Aorta (tissue), 5 donors: ENCODE measurements around the gene KCNH3. TPM values are rescaled to one million over a fixed set of nuclear protein-coding genes. Genes with fewer than 3 reads are reported as not detected.
"Not testable (repeated sequence)": the region's sequence is repeated elsewhere in the genome, so short reads cannot be mapped to it uniquely, and the experiment has no call there.

Source experiments
- ATAC-seq: fragments of 200-7000 bp; cut with Tn5 transposase; one replicate; pipeline ENCODE4 v1.9.1; 2022; ENCODE audit warnings: moderate library complexity; ENCODE audit not compliant: low FRiP score
- DNase-seq, 2 donors: peaks; one replicate each; pipeline ENCODE4 v3.0.0-alpha.2; 2020
- H3K27ac ChIP-seq, 2 donors: one replicate each; pipeline ENCODE4 v1.5.1; 2013; ENCODE audit warnings: low read length in 2 of 2, mild to moderate bottlenecking in 2 of 2, moderate library complexity in 2 of 2, control low read depth in 1 of 2, inconsistent platforms in 1 of 2, low read depth in 1 of 2
- H3K27me3 ChIP-seq, 2 donors: one replicate each; pipeline ENCODE4 v1.6.1; 2013; ENCODE audit warnings: control low read depth in 1 of 2, low read length in 1 of 2, mild to moderate bottlenecking in 1 of 2, moderate library complexity in 1 of 2; ENCODE audit not compliant: insufficient read depth in 2 of 2, control insufficient read depth in 1 of 2
- H3K36me3 ChIP-seq, 2 donors: one replicate each; pipeline ENCODE4 v1.6.1; 2013; ENCODE audit warnings: control low read depth in 1 of 2, low read length in 1 of 2, mild to moderate bottlenecking in 1 of 2; ENCODE audit not compliant: insufficient read depth in 2 of 2, control insufficient read depth in 1 of 2
- H3K4me1 ChIP-seq, 2 donors: one replicate each; pipeline ENCODE4 v1.6.1; 2013; ENCODE audit warnings: low read length in 2 of 2, control low read depth in 1 of 2, mild to moderate bottlenecking in 1 of 2, moderate library complexity in 1 of 2; ENCODE audit not compliant: insufficient read depth in 2 of 2, control insufficient read depth in 1 of 2
- H3K4me3 ChIP-seq, 2 donors: one replicate each; pipeline ENCODE4 v1.5.1; 2013; ENCODE audit warnings: low read length in 2 of 2, control low read depth in 1 of 2, mild to moderate bottlenecking in 1 of 2
- H3K9me3 ChIP-seq: one replicate; pipeline ENCODE4 v1.6.1; 2013; ENCODE audit warnings: mild to moderate bottlenecking, low read length; ENCODE audit not compliant: control insufficient read depth
- WGBS, 2 donors: extraction: QIAGEN DNeasy Blood & Tissue Kit; methylation state at CpG; one replicate each; pipeline ENCODE4 v1.1.7; 2013; 5-methylcytosine and 5-hydroxymethylcytosine counted together
- intact Hi-C, 2 donors: fragments of 100-400 bp; cut with DNase I; formaldehyde crosslinking; loops; one replicate each; pipeline versions ENCODE4 v1.14.2 to v1.15.0; 2022
- polyA plus RNA-seq, 2 donors: library from polyadenylated mRNA; stranded (reverse); fragments of 200-250 nt; gene quantifications; one replicate each; pipeline ENCODE4 v1.2.3, GENCODE V29; 2013
- total RNA-seq, 2 donors: library from RNA; stranded (reverse); fragmentation: NEBNext Ultra II Directional; extraction: Animal tissue kit (Norgen Biotek cat#: 25700); gene quantifications; one replicate each; pipeline ENCODE4 v1.2.1, GENCODE V29; 2021
- donor health status: healthy with polysubstance abuse.
- donor health status: Bipolar disorder and iron deficiency.
- donor health status: DM: no; HTN: no; CAD: no.
- donor health status: DM: no; HTN: no; CAD: no.
- donor health status: DM: yes; HTN: yes; CAD: no.

The KCNH3 gene
- total and polyA plus RNA-seq, 4 donors: 0.10 to 1.7 (median 0.90) TPM

DNA sequence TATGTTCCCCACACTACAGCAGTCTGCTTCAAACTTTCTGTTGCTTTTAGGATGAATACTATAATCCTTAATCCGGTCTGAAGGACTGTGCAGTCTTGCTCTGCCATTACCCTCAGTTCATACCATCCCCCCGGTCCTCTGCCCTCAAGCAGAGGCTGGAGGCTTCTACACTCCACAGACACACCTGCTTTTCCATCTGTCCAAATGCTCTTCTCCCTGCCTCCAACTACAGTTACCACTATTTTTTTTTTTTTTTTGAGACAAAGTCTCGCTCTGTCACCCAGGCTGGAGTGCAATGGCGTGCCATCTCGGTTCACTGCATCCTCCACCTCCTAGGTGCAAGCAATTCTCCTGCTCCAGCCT, 19.3 kb upstream of the KCNH3 start:
- DNase-seq (no peak), ATAC-seq (no peak)
- H3K4me3 ChIP-seq: no peak overlapping the region
- WGBS, 2 donors: 96 to 98% methylated on average over 5 of the region's 5 CpGs
- no peak overlapping the region for H3K27ac ChIP-seq
- H3K27me3 ChIP-seq: no peaks in the 10 kb centered on the region
- H3K9me3 ChIP-seq: no peaks in the 10 kb centered on the region
- intact Hi-C loops: no loop called here
- no peaks in the 10 kb centered on the region for H3K4me1 ChIP-seq
- peaks cover 0 to 2% of the 10 kb centered on the region in 2 donors for H3K36me3 ChIP-seq

DNA sequence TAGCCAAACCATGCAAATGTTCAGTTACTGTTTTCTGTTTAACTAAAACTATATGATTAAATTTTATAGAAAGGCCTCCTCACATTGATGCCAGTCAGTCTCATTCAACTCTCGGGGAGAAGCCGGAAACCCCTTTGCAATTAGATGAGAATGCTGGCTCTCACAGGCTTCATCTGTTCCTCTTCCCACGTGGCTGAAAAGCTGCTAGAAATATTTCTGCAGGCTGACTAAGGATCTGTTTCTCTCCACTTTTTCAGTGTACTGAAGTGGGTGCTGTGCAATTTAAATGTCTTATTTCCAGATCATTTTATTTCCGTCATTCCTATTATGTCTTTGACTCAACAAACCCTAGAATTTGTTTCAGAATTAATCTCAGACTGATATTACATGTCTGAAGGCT, 17.4 kb upstream of the KCNH3 start:
- Histone ChIP-seq H3K27ac (no peak overlapping the region), H3K4me3 (no peak overlapping the region), H3K9me3 (no peaks in the 10 kb centered on the region), H3K4me1 (no peaks in the 10 kb centered on the region), H3K27me3 (no peaks in the 10 kb centered on the region), H3K36me3 (peaks cover 0 to 10% of the 10 kb centered on the region in 2 donors)
- DNase-seq (no peak), ATAC-seq (no peak)
- intact Hi-C loops: no loop called here
- 87 to 88% methylated on average over 4 of the region's 4 CpGs for WGBS, 2 donors

DNA sequence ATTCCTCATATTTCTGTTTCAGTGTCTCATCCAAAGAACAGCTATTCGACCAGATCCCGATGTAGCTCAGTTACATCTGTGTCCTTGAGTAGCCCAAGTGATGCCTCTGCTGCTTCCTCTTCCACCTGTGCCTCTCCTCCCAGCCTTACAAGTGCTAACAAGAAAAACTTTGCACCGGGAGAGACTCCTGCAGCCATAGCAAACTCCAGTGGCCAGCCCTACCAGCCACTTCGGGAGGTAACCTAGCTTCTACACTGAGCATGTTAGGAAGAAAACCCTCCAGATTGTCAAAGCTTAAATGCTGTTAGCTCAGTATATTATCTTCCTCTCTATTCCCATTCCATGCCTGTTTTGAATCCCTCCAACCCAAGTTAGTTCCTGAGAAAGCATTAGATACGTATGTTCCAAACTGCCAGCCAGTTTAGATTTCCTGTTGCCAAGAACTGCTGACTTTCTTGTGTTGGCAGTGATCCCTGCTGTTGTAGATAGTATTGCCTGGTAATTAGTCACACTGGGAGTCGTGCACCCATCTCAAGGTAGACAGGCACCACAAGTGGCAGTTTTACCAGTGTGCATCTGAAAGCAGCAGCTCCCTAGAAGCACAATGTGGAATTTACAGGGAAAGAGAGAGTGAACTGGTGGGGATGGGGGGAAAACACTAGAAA, 14.0 kb upstream of the KCNH3 start:
- ATAC-seq (no peak), DNase-seq (no peak)
- intact Hi-C loops: no loop called here

DNA sequence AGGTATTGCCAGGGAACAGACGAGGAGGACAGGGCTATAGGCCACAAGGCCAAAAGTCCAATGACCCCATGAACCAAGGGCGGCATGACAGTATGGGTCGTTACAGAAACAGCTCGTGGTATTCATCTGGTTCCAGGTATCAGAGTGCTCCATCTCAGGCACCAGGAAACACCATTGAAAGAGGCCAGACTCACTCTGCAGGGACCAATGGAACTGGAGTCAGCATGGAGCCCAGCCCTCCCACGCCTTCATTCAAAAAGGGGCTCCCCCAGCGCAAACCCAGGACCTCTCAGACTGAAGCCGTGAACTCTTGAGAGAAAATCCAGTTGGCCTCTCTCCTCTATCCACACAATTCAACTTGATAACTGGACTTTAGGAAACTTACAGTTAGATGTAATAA, 12.9 kb upstream of the KCNH3 start:
- H3K27me3 ChIP-seq: no peaks in the 10 kb centered on the region
- no peaks in the 10 kb centered on the region for H3K9me3 ChIP-seq
- peaks cover 0 to 13% of the 10 kb centered on the region in 2 donors for H3K36me3 ChIP-seq
- intact Hi-C loops: no loop called here
- ATAC-seq: no peak
- no peak for DNase-seq
- no peak overlapping the region for H3K27ac ChIP-seq
- WGBS, 2 donors: 93 to 96% methylated on average over 7 of the region's 7 CpGs
- no peak overlapping the region for H3K4me3 ChIP-seq
- H3K4me1 ChIP-seq: no peaks in the 10 kb centered on the region

More for the DNA sequence above, 14.0 kb upstream of the KCNH3 start:
- peaks cover 0 to 13% of the 10 kb centered on the region in 2 donors for H3K36me3 ChIP-seq
- H3K27me3 ChIP-seq: no peaks in the 10 kb centered on the region
- H3K9me3 ChIP-seq: no peaks in the 10 kb centered on the region
- WGBS, 2 donors: 37 to 44% methylated on average over 6 of the region's 6 CpGs
- no peak overlapping the region for H3K4me3 ChIP-seq
- no peak overlapping the region for H3K27ac ChIP-seq
- H3K4me1 ChIP-seq: no peaks in the 10 kb centered on the region

DNA sequence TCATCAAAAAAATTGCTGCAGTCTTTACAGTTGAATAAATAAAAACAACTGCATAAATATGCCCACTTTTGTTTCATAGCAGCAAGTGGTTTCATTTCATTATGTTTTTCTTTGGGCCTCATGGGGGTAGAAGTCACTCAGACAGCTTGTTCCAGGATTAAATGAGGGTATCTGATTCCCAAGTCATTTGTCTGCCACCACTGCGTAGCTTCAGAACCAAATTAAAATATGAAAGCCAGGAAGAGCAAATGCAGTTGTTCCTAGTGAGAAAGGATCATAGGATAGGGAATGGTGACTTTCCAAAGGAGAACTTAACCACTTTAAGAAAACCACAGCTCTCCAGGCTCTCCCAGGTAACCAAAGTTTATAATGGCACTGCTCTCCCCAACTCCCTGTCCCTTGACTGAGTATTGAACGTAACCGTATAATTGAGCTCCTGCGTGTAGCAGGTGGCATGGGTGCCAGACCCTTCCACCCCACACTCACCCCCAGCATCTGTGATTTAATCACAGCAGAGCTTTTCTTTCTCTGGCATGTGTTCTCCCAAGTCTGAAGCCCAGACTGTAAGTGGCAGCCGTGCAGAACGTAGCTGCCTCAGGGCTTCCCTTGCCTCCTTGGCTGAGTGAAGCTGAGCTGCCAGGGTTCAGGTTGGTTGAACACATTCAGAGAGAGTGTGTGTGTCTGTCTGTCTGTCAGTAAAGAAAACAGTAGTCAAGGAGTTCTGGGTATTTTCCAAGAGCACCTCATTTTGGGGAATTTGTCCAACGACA, 11.3 kb upstream of the KCNH3 start:
- Histone ChIP-seq H3K27me3 (no peaks in the 10 kb centered on the region), H3K36me3 (peaks cover 0 to 13% of the 10 kb centered on the region in 2 donors), H3K9me3 (no peaks in the 10 kb centered on the region), H3K27ac (no peak overlapping the region), H3K4me1 (no peaks in the 10 kb centered on the region), H3K4me3 (no peak overlapping the region)
- ATAC-seq (no peak), DNase-seq (no peak)
- intact Hi-C loops: no loop called here
- WGBS, 2 donors: 92 to 93% methylated on average over 7 of the region's 7 CpGs

DNA sequence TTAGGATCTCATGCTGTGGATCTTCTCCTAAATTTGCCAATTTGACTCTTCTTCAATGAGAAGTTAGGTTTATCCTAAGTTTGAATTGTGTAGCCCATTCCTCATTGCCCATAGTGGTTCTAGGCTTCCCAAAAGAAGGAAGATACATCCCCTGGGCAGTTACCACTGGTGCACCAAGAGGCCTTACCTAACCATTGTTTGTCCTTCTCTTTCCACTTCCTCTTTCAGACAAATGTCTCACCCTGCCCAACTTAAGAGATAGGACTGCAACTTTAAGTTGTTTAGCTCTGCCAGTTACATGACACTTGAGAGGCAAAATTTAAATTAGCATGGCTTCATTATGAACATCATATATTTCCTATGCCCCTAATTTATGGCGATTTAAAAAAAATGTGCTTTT, 9.4 kb upstream of the KCNH3 start:
- ATAC-seq (no peak), DNase-seq (no peak)
- no peaks in the 10 kb centered on the region for H3K27me3 ChIP-seq
- no peaks in the 10 kb centered on the region for H3K4me1 ChIP-seq
- peaks cover 0 to 12% of the 10 kb centered on the region in 2 donors for H3K36me3 ChIP-seq
- WGBS, 2 donors: 88 to 96% methylated on average over 1 of the region's 1 CpG
- intact Hi-C loops: no loop called here
- H3K9me3 ChIP-seq: no peaks in the 10 kb centered on the region
- no peak overlapping the region for H3K4me3 ChIP-seq
- no peak overlapping the region for H3K27ac ChIP-seq

DNA sequence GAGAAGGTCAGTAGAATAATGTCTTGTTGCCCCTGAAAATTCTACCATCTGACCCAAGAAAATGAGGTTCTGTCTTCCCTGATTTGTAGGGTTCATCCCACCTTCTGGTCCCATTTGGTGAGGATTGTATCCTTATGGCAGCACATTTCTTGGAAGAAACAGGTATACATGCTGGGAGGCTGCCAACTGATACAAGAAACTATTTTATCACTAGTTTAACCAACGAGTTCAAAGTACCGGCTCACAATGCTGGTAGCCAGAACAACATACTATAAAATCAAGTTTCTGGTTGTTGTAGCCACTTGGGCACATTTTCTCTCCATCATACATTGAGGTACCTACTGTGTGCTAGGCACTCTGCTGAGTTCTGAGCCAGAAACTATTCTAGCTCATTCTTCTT, 7.1 kb upstream of the KCNH3 start:
- Histone ChIP-seq H3K27ac (no peak overlapping the region), H3K36me3 (peaks cover 0 to 3% of the 10 kb centered on the region in 2 donors), H3K4me3 (no peak overlapping the region), H3K9me3 (no peaks in the 10 kb centered on the region), H3K27me3 (no peaks in the 10 kb centered on the region), H3K4me1 (no peaks in the 10 kb centered on the region)
- intact Hi-C loops: no loop called here
- 63 to 64% methylated on average over 2 of the region's 2 CpGs for WGBS, 2 donors
- DNase-seq: no peak
- no peak for ATAC-seq

DNA sequence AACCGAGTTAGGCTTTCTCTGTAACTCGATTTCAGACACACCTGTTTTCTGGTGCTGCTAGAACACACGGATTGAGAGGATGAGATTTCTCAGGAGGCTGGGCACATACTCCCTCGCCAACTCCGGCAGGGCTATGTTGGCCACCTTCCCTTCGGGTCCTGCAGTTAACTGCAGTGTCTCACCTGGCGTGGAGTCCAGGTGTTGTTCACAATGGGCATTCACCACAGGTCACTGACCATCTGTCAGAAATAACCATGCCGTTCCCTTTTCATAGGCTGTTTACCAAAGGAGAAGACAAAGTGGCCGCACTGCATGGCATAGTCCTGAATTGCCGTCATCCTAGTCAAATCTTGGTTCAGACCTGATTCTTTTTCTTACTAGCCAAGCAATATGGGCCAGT, 5.5 kb upstream of the KCNH3 start:
- Histone ChIP-seq H3K27me3 (no peaks in the 10 kb centered on the region), H3K9me3 (no peaks in the 10 kb centered on the region), H3K4me1 (no peaks in the 10 kb centered on the region), H3K27ac (no peak overlapping the region), H3K36me3 (no peaks in the 10 kb centered on the region), H3K4me3 (no peak overlapping the region)
- intact Hi-C loops: no loop called here
- 91 to 92% methylated on average over 10 of the region's 10 CpGs for WGBS, 2 donors
- ATAC-seq (no peak), DNase-seq (no peak)

DNA sequence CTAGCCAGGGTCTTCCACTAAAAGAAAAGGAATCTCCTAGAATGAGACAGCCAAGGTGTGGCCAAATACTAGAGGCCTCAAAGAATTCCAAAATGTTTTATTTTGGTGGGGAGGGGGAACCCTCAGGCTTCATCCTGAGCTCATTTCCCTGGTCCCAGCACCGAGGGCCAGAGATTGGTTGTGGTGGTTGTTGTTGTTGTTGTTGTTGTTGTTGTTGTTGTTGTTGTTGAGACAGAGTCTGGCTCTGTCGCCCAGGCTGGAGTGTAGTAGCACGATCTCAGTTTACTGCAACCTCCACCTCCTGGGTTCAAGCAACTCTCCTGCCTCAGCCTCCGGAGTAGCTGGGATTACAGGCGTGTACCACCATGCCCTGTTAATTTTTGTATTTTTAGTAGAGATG, 4.7 kb upstream of the KCNH3 start:
- H3K9me3 ChIP-seq, H3K4me3 ChIP-seq, ATAC-seq, intact Hi-C loops, H3K27ac ChIP-seq, DNase-seq, H3K27me3 ChIP-seq, H3K36me3 ChIP-seq, H3K4me1 ChIP-seq: not testable (repeated sequence)
- 92 to 95% methylated on average over 5 of the region's 5 CpGs for WGBS, 2 donors
